Smooth muscle cell of trachea (primary cell): ENCODE results near the gene C1QTNF3. TPM values are rescaled to one million over a fixed set of nuclear protein-coding genes. Genes with fewer than 3 reads are reported as not detected.

ENCODE experiments used
- total RNA-seq: library from RNA; depleted of rRNA; stranded (reverse); fragments of >200 nt; gene quantifications from 2 replicates; pipeline ENCODE4 v1.2.1, GENCODE V29; 2014

C1QTNF3 gene, protein sequence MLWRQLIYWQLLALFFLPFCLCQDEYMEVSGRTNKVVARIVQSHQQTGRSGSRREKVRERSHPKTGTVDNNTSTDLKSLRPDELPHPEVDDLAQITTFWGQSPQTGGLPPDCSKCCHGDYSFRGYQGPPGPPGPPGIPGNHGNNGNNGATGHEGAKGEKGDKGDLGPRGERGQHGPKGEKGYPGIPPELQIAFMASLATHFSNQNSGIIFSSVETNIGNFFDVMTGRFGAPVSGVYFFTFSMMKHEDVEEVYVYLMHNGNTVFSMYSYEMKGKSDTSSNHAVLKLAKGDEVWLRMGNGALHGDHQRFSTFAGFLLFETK
- total RNA-seq, result 0.99 and 1.5 TPM in 2 replicates

DNA sequence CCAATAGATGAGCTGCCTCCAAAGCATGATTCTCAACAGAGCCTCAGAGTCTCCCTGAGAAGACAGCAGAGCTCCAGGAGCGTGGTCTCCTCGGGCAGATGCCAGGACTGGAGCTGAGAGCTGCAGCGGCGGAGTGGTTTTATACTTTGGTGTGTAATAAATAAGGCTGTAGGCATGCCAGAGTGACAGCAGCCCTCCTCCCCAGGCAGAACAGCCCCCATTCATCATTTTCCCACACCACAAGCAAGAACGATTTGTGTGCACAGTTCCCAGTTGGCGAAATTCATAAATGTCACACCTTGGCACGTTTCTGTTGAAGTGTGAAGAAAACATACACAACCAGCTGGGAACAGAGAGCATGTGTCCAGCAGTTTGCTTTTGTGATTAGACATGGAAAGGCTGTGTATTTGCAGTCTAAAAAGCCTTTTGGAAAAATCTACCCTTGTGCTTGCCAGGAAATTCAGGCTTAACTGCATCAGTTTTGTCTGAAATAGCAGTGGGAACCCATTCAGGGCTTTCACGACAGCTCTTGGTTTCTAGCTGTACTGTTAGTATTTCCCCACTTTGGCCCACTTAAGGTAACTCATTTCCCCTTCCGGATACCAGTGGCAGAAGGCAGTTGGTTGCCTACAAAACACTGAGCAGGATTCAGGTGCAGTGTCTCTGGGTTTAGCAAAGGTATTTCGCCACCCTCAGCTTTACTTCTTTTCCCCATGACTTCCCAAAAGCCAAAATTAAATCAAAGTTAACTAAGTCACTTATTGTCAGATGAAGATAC is at the start of gene C1QTNF3:
TSS of gene C1QTNF3 (minus strand) at position 115 of the 778 bp plus-strand sequence. CDS start at position 27, 88 bp downstream.

DNA sequence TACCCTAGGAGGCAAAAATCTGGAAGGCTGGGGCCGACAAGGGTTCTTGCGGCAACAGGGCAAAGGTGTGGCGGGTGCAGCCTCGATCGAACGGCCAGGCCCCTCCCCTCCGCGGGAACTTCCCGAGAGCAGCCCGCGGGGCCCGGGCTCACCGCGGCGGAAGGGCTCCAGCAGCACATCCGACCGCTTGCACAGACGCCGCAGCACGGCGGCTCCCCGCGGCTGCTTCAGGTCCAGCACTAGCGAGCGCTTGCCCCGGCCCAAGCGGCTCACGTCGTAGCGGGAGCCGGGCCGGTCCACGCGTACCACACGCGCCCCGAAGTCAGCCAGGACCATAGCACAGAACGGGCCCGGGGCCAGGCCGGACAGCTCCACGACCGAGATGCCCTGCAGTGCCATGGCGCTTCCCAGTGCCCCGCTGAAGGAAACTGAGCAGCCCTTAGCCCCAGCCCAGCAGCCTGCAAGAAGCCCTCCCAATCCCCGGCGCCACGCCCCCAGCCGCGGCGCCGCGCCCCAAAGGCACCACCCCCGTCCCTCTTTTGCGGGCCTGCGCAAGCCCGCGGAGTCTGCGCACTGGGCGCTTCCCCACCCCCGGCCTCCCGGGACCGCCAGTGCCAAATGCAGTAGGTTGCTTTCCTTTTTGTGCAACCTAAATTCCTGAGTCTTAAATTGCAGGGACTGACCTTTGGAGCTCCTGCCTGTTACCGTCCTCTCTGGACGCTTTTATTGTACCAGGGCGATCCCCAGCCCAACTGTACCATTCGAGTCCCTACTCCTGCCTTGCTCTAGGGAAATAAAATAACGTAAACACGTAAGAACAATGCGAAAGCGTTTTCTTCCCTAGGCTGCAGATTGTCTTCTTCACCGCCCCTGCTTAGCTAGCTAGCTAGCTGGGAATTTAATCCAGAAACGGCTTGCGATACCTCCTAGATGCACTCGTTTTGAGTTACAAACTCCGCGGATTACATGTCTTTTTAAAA is 35.1 kb downstream of the C1QTNF3 start, which contains the start of gene AMACR:
TSS of gene AMACR (minus strand) at position 430 of the 980 bp plus-strand sequence. CDS start at position 399, 31 bp downstream.

DNA sequence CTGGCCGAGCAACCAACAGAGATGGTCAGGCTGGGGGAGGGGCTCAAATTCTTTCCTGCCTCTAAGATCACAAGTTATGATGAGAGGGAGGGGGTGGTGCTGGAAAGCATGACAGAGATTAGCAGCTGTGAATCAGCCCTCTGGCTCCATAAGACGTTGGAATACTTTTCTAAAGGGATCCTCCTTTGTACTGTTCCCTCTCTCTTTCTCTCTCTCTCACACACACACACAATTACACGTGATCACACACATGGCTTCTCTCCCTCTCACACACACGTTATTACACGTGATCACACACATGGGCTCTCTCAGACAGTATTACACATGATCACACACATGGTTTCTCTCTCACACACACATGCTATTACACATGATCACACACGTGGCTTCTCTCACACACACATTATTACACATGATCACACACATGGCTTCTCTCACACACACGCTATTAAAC is 58.3 kb downstream of the C1QTNF3 start, which contains the start of gene SLC45A2:
TSS of gene SLC45A2 (minus strand) at position 23 of the 454 bp plus-strand sequence. CDS start 110 bp downstream, outside the sequence.

Other genes starting within 250 kb of the C1QTNF3 start
- 8.9 and 12.1 TPM in 2 replicates for gene ADAMTS12, start 151.2 kb downstream of the C1QTNF3 start, total RNA-seq
- not detected in 2 replicates for gene RXFP3, start 106.8 kb downstream of the C1QTNF3 start, total RNA-seq
- gene SLC45A2, start 58.5 kb downstream of the C1QTNF3 start, total RNA-seq, result under 0.01 TPM in 1 of 2 replicates, not detected in the other
- gene AMACR, start 35.2 kb downstream of the C1QTNF3 start, total RNA-seq, result 15.5 and 18.6 TPM in 2 replicates